H1 (cell line): ENCODE results near the gene PHTF2. TPM values are rescaled to one million over a fixed set of nuclear protein-coding genes. Genes with fewer than 3 reads are reported as not detected.

ENCODE experiments used
- CTCF ChIA-PET: fragments of 300-600 bp; sonication (Branson Sonifier 250); formaldehyde crosslinking; loops from one replicate; lab custom pipeline; 2021; ENCODE audit not compliant: partially characterized antibody; lab: Charles Lee
- POLR2A ChIA-PET: fragments of 300-600 bp; sonication (Branson Sonifier 250); formaldehyde crosslinking; loops from one replicate; lab custom pipeline; 2021; ENCODE audit warnings: inconsistent platforms; ENCODE audit not compliant: partially characterized antibody; lab: Charles Lee
- DNase-seq, 2 experiments: peaks; one replicate each; pipeline versions ENCODE4 v3.0.0 to v3.0.0-alpha.2; 2010 to 2022; ENCODE audit warnings: low spot score in 2 of 2, low read depth in 1 of 2, mixed read lengths in 1 of 2
- FAIRE-seq: peaks from 2 replicates; lab custom pipeline; 2011; peaks lifted over from hg19 to GRCh38; lab: Jason Lieb, UNC
- H2AFZ ChIP-seq: 2 replicates; pipeline ENCODE4 v1.8.1; 2012; ENCODE audit warnings: low read length, inconsistent platforms
- H2AK5ac ChIP-seq: 2 replicates; pipeline ENCODE4 v1.6.1; 2013; ENCODE audit warnings: low read depth, low read length
- H2BK120ac ChIP-seq: replicated peaks from 2 replicates; pipeline ENCODE3; 2013; ENCODE audit warnings: low read depth, low read length, inconsistent platforms
- H2BK12ac ChIP-seq: 2 replicates; pipeline ENCODE4 v1.6.1; 2013; ENCODE audit warnings: low read depth, low read length
- H2BK15ac ChIP-seq: 2 replicates; pipeline ENCODE4 v1.6.1; 2013; ENCODE audit warnings: low read length
- H2BK20ac ChIP-seq: 2 replicates; pipeline ENCODE4 v1.6.1; 2013; ENCODE audit warnings: low read length
- H2BK5ac ChIP-seq: 2 replicates; pipeline ENCODE4 v1.6.1; 2013; ENCODE audit warnings: low read depth, low read length
- H3K14ac ChIP-seq: 2 replicates; pipeline ENCODE4 v1.6.1; 2013; ENCODE audit warnings: inconsistent platforms; ENCODE audit not compliant: insufficient read length
- H3K18ac ChIP-seq: 2 replicates; pipeline ENCODE4 v1.6.1; 2013; ENCODE audit warnings: low read length; ENCODE audit errors: extremely low read depth
- H3K23ac ChIP-seq: 2 replicates; pipeline ENCODE4 v1.6.1; 2013; ENCODE audit warnings: inconsistent platforms; ENCODE audit not compliant: insufficient read length
- H3K23me2 ChIP-seq: 2 replicates; pipeline ENCODE4 v1.6.1; 2013; ENCODE audit warnings: low read depth, low read length
- H3K27ac ChIP-seq: 2 replicates; pipeline ENCODE4 v1.6.1; 2011; ENCODE audit warnings: low read depth, low read length, inconsistent platforms
- H3K27me3 ChIP-seq, 4 experiments: replicated peaks in 1 of 4; 1 replicate in 1 of 4; 2 replicates in 3 of 4; pipeline versions ENCODE4 v1.6.1 to v1.8.1; 2011 to 2013; ENCODE audit warnings: low read length in 3 of 4, mild to moderate bottlenecking in 3 of 4, inconsistent platforms in 2 of 4, mixed read lengths in 2 of 4, moderate library complexity in 1 of 4; ENCODE audit not compliant: control insufficient read depth in 3 of 4, insufficient read depth in 3 of 4; ENCODE audit errors: extremely low read depth in 1 of 4
- H3K36me3 ChIP-seq, 4 experiments: 2 replicates each; pipeline versions ENCODE4 v1.6.1 to v1.8.1; 2011 to 2013; ENCODE audit warnings: mild to moderate bottlenecking in 4 of 4, low read length in 3 of 4, moderate library complexity in 2 of 4, control low read depth in 1 of 4, inconsistent platforms in 1 of 4; ENCODE audit not compliant: insufficient read depth in 4 of 4, control insufficient read depth in 2 of 4
- H3K4ac ChIP-seq: replicated peaks from 2 replicates; pipeline ENCODE3; 2013; ENCODE audit warnings: low read length, low read depth, mixed read lengths, inconsistent platforms; ENCODE audit not compliant: insufficient read length
- H3K4me1 ChIP-seq, 4 experiments: replicated peaks in 1 of 4; 1 replicate in 1 of 4; 2 replicates in 3 of 4; pipeline versions ENCODE4 v1.6.1 to v1.8.1; 2011 to 2013; ENCODE audit warnings: low read length in 3 of 4, inconsistent platforms in 2 of 4, mixed read lengths in 1 of 4; ENCODE audit not compliant: insufficient read depth in 4 of 4, control insufficient read depth in 3 of 4
- H3K4me2 ChIP-seq, 2 experiments: 2 replicates each; pipeline versions ENCODE4 v1.6.1 to v1.8.1; 2011 to 2013; ENCODE audit warnings: low read depth in 2 of 2, low read length in 2 of 2, control low read depth in 1 of 2, inconsistent platforms in 1 of 2, mild to moderate bottlenecking in 1 of 2; ENCODE audit not compliant: insufficient read depth in 1 of 2
- H3K4me3 ChIP-seq, 4 experiments: fragments of 200-600, 300-600 bp in 1 of 4; sonication (generic), shearing (Covaris generic), sonication (Bioruptor Twin) in 1 of 4; 2 replicates each; pipeline versions ENCODE4 v1.5.1 to v1.8.1; 2011 to 2016; ENCODE audit warnings: low read length in 4 of 4, low read depth in 3 of 4, control low read depth in 2 of 4, inconsistent platforms in 2 of 4, mild to moderate bottlenecking in 2 of 4, mixed read lengths in 1 of 4, moderate library complexity in 1 of 4; ENCODE audit not compliant: insufficient read depth in 2 of 4; ENCODE audit errors: extremely low read depth in 1 of 4
- H3K56ac ChIP-seq: replicated peaks from 2 replicates; pipeline ENCODE3; 2013; ENCODE audit warnings: low read depth, mild to moderate bottlenecking, mixed read lengths, low read length, inconsistent platforms; ENCODE audit not compliant: insufficient read length
- H3K79me1 ChIP-seq: 2 replicates; pipeline ENCODE4 v1.6.1; 2013; ENCODE audit warnings: low read depth, low read length, control low read depth
- H3K79me2 ChIP-seq, 2 experiments: 2 replicates each; pipeline versions ENCODE4 v1.6.1 to v1.8.1; 2012 to 2013; ENCODE audit warnings: low read length in 2 of 2, mild to moderate bottlenecking in 2 of 2, inconsistent platforms in 1 of 2; ENCODE audit not compliant: insufficient read depth in 2 of 2, control insufficient read depth in 1 of 2
- H3K9ac ChIP-seq, 4 experiments: replicated peaks in 1 of 4; 1 replicate in 1 of 4; 2 replicates in 3 of 4; pipeline versions ENCODE4 v1.6.1 to v1.8.1; 2011 to 2013; ENCODE audit warnings: low read depth in 3 of 4, low read length in 3 of 4, control low read depth in 2 of 4, mild to moderate bottlenecking in 2 of 4, moderate library complexity in 2 of 4, inconsistent platforms in 1 of 4; ENCODE audit errors: extremely low read depth in 1 of 4
- H3K9me3 ChIP-seq, 2 experiments: 2 replicates each; pipeline versions ENCODE4 v1.6.1 to v1.8.1; 2012 to 2013; ENCODE audit warnings: mild to moderate bottlenecking in 2 of 2, moderate library complexity in 2 of 2, control low read depth in 1 of 2, inconsistent platforms in 1 of 2, low read depth in 1 of 2, low read length in 1 of 2, mixed read lengths in 1 of 2; ENCODE audit not compliant: insufficient read depth in 2 of 2
- H4K20me1 ChIP-seq, 2 experiments: replicated peaks in 1 of 2; 2 replicates each; pipeline versions ENCODE3 to v1.8.1; 2011 to 2013; ENCODE audit warnings: inconsistent platforms in 2 of 2, low read length in 2 of 2, mild to moderate bottlenecking in 1 of 2; ENCODE audit not compliant: insufficient read depth in 2 of 2, control insufficient read depth in 1 of 2
- H4K5ac ChIP-seq: 2 replicates; pipeline ENCODE4 v1.6.1; 2013; ENCODE audit warnings: low read length, low read depth, mixed read lengths, inconsistent platforms; ENCODE audit not compliant: insufficient read length
- H4K8ac ChIP-seq: 2 replicates; pipeline ENCODE4 v1.8.0; 2013; ENCODE audit warnings: mild to moderate bottlenecking, moderate library complexity, low read length, inconsistent platforms; ENCODE audit not compliant: insufficient read depth; ENCODE audit errors: extremely low read depth
- H4K91ac ChIP-seq: replicated peaks from 2 replicates; pipeline ENCODE3; 2013; ENCODE audit warnings: low read length, mixed read lengths, inconsistent platforms; ENCODE audit not compliant: insufficient read length
- CEBPB ChIP-seq: IDR thresholded peaks from 2 replicates; pipeline ENCODE4 v1.6.1; 2012; ENCODE audit warnings: low read depth, low read length
- EP300 ChIP-seq, 2 experiments: IDR thresholded peaks; 1 replicate in 1 of 2; 2 replicates in 1 of 2; pipeline ENCODE4 v1.6.1; 2011 to 2012; ENCODE audit warnings: low read depth in 2 of 2, low read length in 2 of 2, mild to moderate bottlenecking in 2 of 2, borderline replicate concordance in 1 of 2, inconsistent platforms in 1 of 2, moderate library complexity in 1 of 2
- GTF2F1 ChIP-seq: IDR thresholded peaks from 2 replicates; pipeline ENCODE4 v1.6.1; 2012; ENCODE audit warnings: low read depth, low read length, improper control_type of control experiment, borderline replicate concordance
- HDAC2 ChIP-seq, 2 experiments: fragments of 300-600 bp in 1 of 2; sonication (generic) in 1 of 2; IDR thresholded peaks; 2 replicates each; pipeline ENCODE4 v1.6.1; 2011 to 2012; ENCODE audit warnings: low read depth in 2 of 2, low read length in 2 of 2, mild to moderate bottlenecking in 2 of 2, moderate library complexity in 2 of 2, borderline replicate concordance in 1 of 2, inconsistent platforms in 1 of 2
- KDM1A ChIP-seq: fragments of 200-600, 300-600 bp; sonication (generic); IDR thresholded peaks from 2 replicates; pipeline ENCODE4 v1.7.1; 2016; ENCODE audit warnings: mild to moderate bottlenecking, low read length, borderline replicate concordance
- MAFK ChIP-seq: IDR thresholded peaks from 2 replicates; pipeline ENCODE4 v1.6.1; 2012; ENCODE audit warnings: low read depth, mild to moderate bottlenecking, improper control_type of control experiment, low read length
- NRF1 ChIP-seq: IDR thresholded peaks from 2 replicates; pipeline ENCODE4 v1.6.1; 2011; ENCODE audit warnings: mild to moderate bottlenecking, low read depth, low read length, improper control_type of control experiment
- RNF2 ChIP-seq: fragments of 200-900, 300-1000 bp; sonication (generic); IDR thresholded peaks from 2 replicates; pipeline ENCODE4 v1.7.1; 2016; ENCODE audit warnings: borderline replicate concordance, low read depth, mild to moderate bottlenecking, antibody characterized with exemption, low read length; ENCODE audit not compliant: poor library complexity, severe bottlenecking; ENCODE audit errors: missing control alignments
- SIRT6 ChIP-seq: IDR thresholded peaks from one replicate; pipeline ENCODE4 v1.7.1; 2012; ENCODE audit warnings: low read length, inconsistent platforms
- SUZ12 ChIP-seq: fragments of 200-600 bp; sonication (generic); IDR thresholded peaks from 2 replicates; pipeline ENCODE4 v1.6.1; 2012; ENCODE audit warnings: mild to moderate bottlenecking, inconsistent platforms, low read length, moderate library complexity, mixed read lengths
- TCF12 ChIP-seq: IDR thresholded peaks from 2 replicates; pipeline ENCODE4 v1.6.1; 2011; ENCODE audit warnings: low read depth, mild to moderate bottlenecking, low read length
- WGBS, 2 experiments: shearing (Covaris generic) in 1 of 2; methylation state at CpG; one replicate each; pipeline versions ENCODE4 v1.1.6 to v1.1.7; 2013 to 2015; ENCODE audit warnings: low lambda C conversion rate in 2 of 2, mixed read lengths in 2 of 2, inconsistent platforms in 1 of 2, low coverage in 1 of 2, missing lambda C conversion rate in 1 of 2; ENCODE audit not compliant: insufficient replicate concordance in 2 of 2, insufficient coverage in 1 of 2, insufficient read length in 1 of 2; ENCODE audit errors: extremely low coverage in 1 of 2, missing lambda C conversion rate in 1 of 2; 5-methylcytosine and 5-hydroxymethylcytosine counted together
- polyA plus RNA-seq, 7 experiments: library from polyadenylated mRNA; depleted of rRNA in 3 of 7; stranded (reverse) in 5 of 7; unstranded in 2 of 7; fragments of >200 nt in 5 of 7; fragments of 200-250 nt in 2 of 7; gene quantifications; 1 replicate in 5 of 7; 2 replicates in 1 of 7; 4 replicates in 1 of 7; pipeline versions ENCODE4 v1.2.1 to v1.2.3, GENCODE V29; 2011 to 2013; ENCODE audit warnings: missing spikeins in 2 of 7, mixed read lengths in 2 of 7
- total RNA-seq: library from RNA; stranded (reverse); fragmentation: NEBNext Ultra II Directional; extraction: Animal tissue kit (Norgen Biotek cat#: 25700); gene quantifications from 2 replicates; pipeline ENCODE4 v1.2.1, GENCODE V29; 2021

Gene PHTF2
- total and polyA plus RNA-seq, 2 of the 8 experiments (the other 6 are each of a cell fraction or from before 2014, with no cell fraction given), result 9.0 to 25.4 TPM

GRCh38 chr7:77846317-77847092 is 47.9 kb downstream of the PHTF2 start:
- ChIA-PET CTCF (interaction anchor here (1.1 to 2.1 kb wide), 3 partner anchors 8 to 87 kb away, joined by 4 to 6 read pairs (median 5); no protein-coding TSS in a partner anchor), POLR2A (interaction anchor here (0.6 kb wide), 1 partner anchor 9 kb away, joined by 6 read pairs; no protein-coding TSS in a partner anchor)
- H3K4ac ChIP-seq, result no peak overlapping the region
- H4K20me1 ChIP-seq, result peaks cover 0 to 1% of the 10 kb centered on the region in 2 experiments
- H4K8ac ChIP-seq, result no peak overlapping the region
- H3K23ac ChIP-seq, result no peak overlapping the region
- H3K18ac ChIP-seq, result no peak overlapping the region
- no peak overlapping the region for H3K56ac ChIP-seq
- H2BK20ac ChIP-seq, result no peak overlapping the region
- H2BK15ac ChIP-seq, result no peak overlapping the region
- H3K9ac ChIP-seq, result no peak overlapping the region
- no peak overlapping the region for H3K4me3 ChIP-seq
- 0 out of 7 replicates have a peak, but pooled peaks cover 0 to 2% (median 0%) of the 10 kb centered on the region in 4 experiments for H3K4me1 ChIP-seq
- no peaks in the 10 kb centered on the region for H3K27me3 ChIP-seq
- H2BK5ac ChIP-seq, result no peak overlapping the region
- DNase-seq, result no peak
- no peak overlapping the region for H3K14ac ChIP-seq
- no peak overlapping the region for H3K27ac ChIP-seq
- H4K91ac ChIP-seq, result no peak overlapping the region
- no peak overlapping the region for H2BK120ac ChIP-seq
- H4K5ac ChIP-seq, result no peak overlapping the region
- WGBS, 2 experiments, result 93% methylated on average over 2 of the region's 8 CpGs; no CpG with 5 or more reads in 1 of the 2 experiments
- H3K79me2 ChIP-seq, result no peaks in the 10 kb centered on the region
- no peak overlapping the region for H2BK12ac ChIP-seq
- FAIRE-seq, result no peak
- H2AK5ac ChIP-seq, result no peak overlapping the region
- H3K79me1 ChIP-seq, result no peaks in the 10 kb centered on the region
- H3K36me3 ChIP-seq, result no peaks in the 10 kb centered on the region
- H2AFZ ChIP-seq, result no peak overlapping the region
- H3K23me2 ChIP-seq, result no peaks in the 10 kb centered on the region
- H3K4me2 ChIP-seq, result no peak overlapping the region
- H3K9me3 ChIP-seq, result no peaks in the 10 kb centered on the region
- TF ChIP-seq SUZ12 (no peak), CEBPB (no peak), GTF2F1 (no peak), RNF2 (no peak), TCF12 (no peak), MAFK (no peak), SIRT6 (no peak), KDM1A (no peak), EP300 (IDR thresholded peaks at IDR 0.05; ENCODE audit: borderline replicate concordance in 1 of 2, low read depth in 2 of 2, low read length in 2 of 2) (no peak), NRF1 (no peak), HDAC2 (IDR thresholded peaks at IDR 0.05; ENCODE audit: borderline replicate concordance in 1 of 2, low read depth in 2 of 2, low read length in 2 of 2) (no peak)
